ENCODE measurements around the gene JAKMIP3.

The JAKMIP3 gene

DNA sequence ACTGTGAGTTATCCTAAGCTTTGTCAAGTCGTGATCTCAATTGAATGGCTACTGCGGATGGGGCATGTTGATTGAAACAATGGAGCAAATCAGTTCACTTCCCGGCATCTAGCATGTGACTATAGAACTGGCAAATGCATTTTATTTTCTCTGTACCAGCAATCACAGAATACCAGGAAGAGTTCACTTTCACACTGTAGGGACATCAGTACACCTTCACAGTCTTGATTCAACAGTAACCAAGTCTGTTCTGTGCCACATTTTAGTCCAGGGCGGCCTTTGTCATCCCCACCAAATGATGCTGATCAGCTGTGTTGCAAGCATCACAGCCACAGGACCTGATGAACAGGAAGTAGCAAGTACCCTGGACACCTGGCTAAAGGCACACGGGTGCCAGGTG lies 32.1 kb upstream of the JAKMIP3 start:
- no peak for DNase-seq (ENCODE audit: extremely low read depth, low read depth)

DNA sequence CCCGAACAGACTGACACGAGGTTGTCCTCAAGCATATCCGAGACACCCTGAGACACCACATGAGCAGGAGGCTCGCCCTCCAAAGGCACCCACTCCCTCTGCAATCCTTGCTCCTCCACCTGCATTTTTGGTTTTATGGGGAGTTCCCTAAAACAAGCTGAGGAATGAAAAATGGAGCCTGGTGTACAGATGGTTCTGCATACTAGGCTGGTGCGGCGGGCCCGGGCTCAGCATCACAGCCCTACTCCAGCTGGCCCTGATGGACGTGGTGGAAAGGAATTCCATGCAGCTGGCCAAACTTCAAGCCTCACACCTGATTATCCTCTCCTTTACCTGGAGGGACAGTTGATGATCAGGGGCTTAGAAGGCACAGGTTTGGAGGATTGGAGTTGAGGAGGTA lies 30.3 kb upstream of the JAKMIP3 start:
- TF ChIP-seq, protein P1, sequence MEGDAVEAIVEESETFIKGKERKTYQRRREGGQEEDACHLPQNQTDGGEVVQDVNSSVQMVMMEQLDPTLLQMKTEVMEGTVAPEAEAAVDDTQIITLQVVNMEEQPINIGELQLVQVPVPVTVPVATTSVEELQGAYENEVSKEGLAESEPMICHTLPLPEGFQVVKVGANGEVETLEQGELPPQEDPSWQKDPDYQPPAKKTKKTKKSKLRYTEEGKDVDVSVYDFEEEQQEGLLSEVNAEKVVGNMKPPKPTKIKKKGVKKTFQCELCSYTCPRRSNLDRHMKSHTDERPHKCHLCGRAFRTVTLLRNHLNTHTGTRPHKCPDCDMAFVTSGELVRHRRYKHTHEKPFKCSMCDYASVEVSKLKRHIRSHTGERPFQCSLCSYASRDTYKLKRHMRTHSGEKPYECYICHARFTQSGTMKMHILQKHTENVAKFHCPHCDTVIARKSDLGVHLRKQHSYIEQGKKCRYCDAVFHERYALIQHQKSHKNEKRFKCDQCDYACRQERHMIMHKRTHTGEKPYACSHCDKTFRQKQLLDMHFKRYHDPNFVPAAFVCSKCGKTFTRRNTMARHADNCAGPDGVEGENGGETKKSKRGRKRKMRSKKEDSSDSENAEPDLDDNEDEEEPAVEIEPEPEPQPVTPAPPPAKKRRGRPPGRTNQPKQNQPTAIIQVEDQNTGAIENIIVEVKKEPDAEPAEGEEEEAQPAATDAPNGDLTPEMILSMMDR (IDR thresholded peaks at IDR 0.05; ENCODE audit: low read depth, low read length, missing control alignments), result no peak

More for the DNA sequence above, 32.1 kb upstream of the JAKMIP3 start:
- no peak overlapping the region for H3K4me3 ChIP-seq (replicated peaks; ENCODE audit: low read depth, low read length)
- TF ChIP-seq, protein P1 (IDR thresholded peaks at IDR 0.05; ENCODE audit: low read depth, low read length, missing control alignments), result no peak

DNA sequence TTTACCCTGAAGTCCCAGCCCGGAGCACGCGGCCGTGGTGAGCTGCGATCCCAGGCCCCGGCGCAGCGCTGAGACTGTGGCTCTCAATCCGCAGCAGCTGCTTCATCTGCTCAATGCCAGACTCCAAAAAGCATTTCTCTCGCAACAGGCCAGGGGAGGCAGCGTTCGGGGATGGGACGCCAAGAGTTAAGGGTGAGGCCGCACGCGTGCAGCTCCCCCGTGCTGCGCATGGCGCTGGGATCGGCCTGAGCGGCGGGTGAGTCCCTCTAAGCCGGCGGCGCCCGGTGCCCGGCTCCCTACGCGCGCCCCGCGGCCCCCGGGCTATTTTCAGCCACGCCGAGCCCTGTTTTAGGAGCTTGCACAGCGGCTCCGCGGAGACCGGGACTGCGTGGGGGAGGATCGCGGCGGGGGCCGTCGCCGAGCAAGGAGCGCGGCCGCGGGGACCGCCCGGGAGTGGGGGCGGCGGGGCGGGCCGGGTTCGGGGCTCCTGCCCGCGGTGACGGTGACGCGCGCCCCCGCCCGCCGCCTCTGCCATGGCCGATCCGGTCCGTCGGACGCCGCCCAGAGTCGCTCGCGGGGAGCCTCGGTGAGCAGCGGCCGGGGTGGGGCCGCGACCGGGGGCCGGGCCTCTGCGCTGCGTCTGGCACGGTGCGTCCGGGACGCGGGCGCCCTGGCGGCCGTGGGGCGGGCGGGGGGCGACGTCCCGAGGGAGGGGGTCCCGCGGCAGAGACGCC lies 29.4 kb upstream of the JAKMIP3 start:
- DNase-seq (ENCODE audit: extremely low read depth, low read depth), result no peak
- H3K4me3 ChIP-seq (replicated peaks; ENCODE audit: low read depth, low read length), result 0 out of 2 replicates have a peak overlapping the region, but pooled peaks have one; percentile 7
- TF ChIP-seq, protein P1 (IDR thresholded peaks at IDR 0.05; ENCODE audit: low read depth, low read length, missing control alignments), result no peak

More for the DNA sequence above, 30.3 kb upstream of the JAKMIP3 start:
- H3K4me3 ChIP-seq (replicated peaks; ENCODE audit: low read depth, low read length), result no peak overlapping the region
- no peak for DNase-seq (ENCODE audit: extremely low read depth, low read depth)

DNA sequence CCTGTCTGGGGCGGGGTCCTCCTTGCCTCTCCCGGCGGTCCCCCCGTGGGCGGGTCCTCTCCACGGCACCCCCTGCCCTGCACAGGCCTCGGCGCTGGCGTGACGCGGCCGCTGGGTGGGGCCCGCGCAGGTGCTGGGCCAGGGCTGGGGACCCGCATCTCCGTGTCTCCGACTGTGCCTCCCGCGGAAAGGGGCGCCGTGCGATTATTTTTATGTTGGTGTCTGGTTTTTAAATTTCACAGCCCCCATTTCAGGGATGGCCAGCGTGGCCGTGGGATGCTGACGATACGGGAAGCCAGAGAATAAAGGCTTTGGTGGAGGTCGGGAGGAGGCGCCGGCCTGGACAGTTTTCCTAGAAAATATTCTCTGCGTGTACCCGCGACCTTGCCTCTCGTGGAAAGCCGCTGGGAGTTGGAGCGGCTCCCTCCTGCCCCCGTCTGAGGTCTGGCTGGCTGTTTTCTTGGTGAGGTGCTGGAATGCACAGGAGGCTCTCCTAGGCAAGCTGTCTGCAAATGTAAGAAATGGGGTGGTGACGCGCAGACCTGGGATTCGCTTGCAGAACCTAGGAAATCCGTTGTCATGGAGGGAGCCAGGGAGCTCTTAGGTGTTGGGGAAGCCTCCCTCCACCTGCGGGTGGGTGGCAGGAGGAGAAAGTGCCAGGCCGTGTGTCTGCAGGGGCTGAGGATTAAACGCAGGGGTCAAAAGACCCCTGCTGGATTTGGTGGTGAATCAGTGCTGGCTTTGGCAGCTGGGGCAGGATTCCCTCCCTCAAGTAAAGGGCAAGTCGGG lies 28.7 kb upstream of the JAKMIP3 start:
- no peak for DNase-seq (ENCODE audit: extremely low read depth, low read depth)
- TF ChIP-seq, protein P1 (IDR thresholded peaks at IDR 0.05; ENCODE audit: low read depth, low read length, missing control alignments), result no peak

DNA sequence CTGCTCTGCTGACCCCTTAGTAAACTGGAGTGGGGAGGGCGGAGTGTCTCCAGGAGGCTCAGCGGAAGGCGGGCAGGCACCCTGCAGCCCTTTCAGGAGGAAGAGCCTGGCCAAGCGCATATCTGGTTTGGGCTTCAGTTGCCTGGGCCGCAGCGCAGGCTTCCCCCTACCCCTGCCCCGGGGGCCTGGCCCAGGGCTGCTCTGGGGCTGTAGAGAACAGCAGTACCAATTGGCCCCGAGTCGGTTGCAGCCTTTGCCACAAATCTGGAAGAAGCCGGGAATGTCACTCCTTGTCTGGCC lies 28.1 kb upstream of the JAKMIP3 start:
- no peak for DNase-seq (ENCODE audit: extremely low read depth, low read depth)
- TF ChIP-seq, protein P1 (IDR thresholded peaks at IDR 0.05; ENCODE audit: low read depth, low read length, missing control alignments), result no peak
- H3K4me3 ChIP-seq (replicated peaks; ENCODE audit: low read depth, low read length), result no peak overlapping the region

More for the DNA sequence above, 28.7 kb upstream of the JAKMIP3 start:
- H3K4me3 ChIP-seq (replicated peaks; ENCODE audit: low read depth, low read length), result no peak overlapping the region

DNA sequence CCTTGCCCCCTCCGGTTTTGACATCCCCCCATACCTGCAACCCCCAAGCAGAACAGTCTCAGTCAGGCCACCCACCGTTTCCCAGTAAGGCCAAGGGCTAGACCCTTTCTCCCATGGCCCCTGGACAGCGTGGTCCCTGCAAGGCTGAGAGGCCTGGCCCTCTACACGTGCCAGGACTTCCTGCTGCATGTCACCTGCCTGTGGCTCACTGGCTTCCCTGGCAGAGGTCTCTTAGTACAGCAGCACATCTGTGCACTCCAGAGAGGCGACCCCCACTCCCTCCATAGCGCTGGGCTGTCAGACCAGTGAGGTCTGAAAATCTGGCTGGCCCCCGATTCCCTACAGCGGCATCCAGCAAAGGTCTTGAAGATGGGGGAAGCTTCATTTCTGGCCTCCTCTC lies 26.4 kb upstream of the JAKMIP3 start:
- DNase-seq (ENCODE audit: extremely low read depth, low read depth), result no peak
- TF ChIP-seq, protein P1 (IDR thresholded peaks at IDR 0.05; ENCODE audit: low read depth, low read length, missing control alignments), result no peak
- no peak overlapping the region for H3K4me3 ChIP-seq (replicated peaks; ENCODE audit: low read depth, low read length)

All from HFF-Myc (cell line).